HG02642 (cell line): ENCODE data around the gene CDH4.

Source experiments
- ATAC-seq: cut with Tn5 transposase; IDR thresholded peaks from one replicate; pipeline ENCODE4 v1.9.1; 2021; ENCODE audit warnings: mild to moderate bottlenecking; ENCODE audit not compliant: unreplicated experiment, poor library complexity

The CDH4 gene

GRCh38 chr20:61320691-61321425, 68.8 kb downstream of the CDH4 start:
- no peak for ATAC-seq

- ATAC-seq: no peak
Observed at GRCh38 chr20:61321481-61321880, 69.4 kb downstream of the CDH4 start.

- no peak for ATAC-seq
Observed at GRCh38 chr20:61322151-61322865, 70.2 kb downstream of the CDH4 start.

GRCh38 chr20:61324906-61325305, 72.8 kb downstream of the CDH4 start:
- no peak for ATAC-seq

- ATAC-seq: no peak
Observed at GRCh38 chr20:61325718-61326117, 73.7 kb downstream of the CDH4 start.

- no peak for ATAC-seq
Observed at GRCh38 chr20:61328911-61329558, 77.0 kb downstream of the CDH4 start.

- ATAC-seq: no peak
Observed at GRCh38 chr20:61330441-61330840, 78.4 kb downstream of the CDH4 start.

GRCh38 chr20:61331543-61331942, 79.5 kb downstream of the CDH4 start:
- no peak for ATAC-seq

- ATAC-seq: no peak
Observed at GRCh38 chr20:61332016-61332975, 80.2 kb downstream of the CDH4 start.

- ATAC-seq: no peak
Observed at GRCh38 chr20:61333484-61334108, 81.5 kb downstream of the CDH4 start.

- no peak for ATAC-seq
Observed at GRCh38 chr20:61340157-61340556, 88.1 kb downstream of the CDH4 start.

GRCh38 chr20:61341605-61342004, 89.5 kb downstream of the CDH4 start:
- ATAC-seq: no peak

- ATAC-seq: no peak
Observed at GRCh38 chr20:61343934-61344333, 91.9 kb downstream of the CDH4 start.

GRCh38 chr20:61345656-61346055, 93.6 kb downstream of the CDH4 start:
- no peak for ATAC-seq

- ATAC-seq: no peak
Observed at GRCh38 chr20:61346996-61347395, 94.9 kb downstream of the CDH4 start.

GRCh38 chr20:61347443-61347842, 95.4 kb downstream of the CDH4 start:
- ATAC-seq: no peak

GRCh38 chr20:61349447-61350165, 97.5 kb downstream of the CDH4 start:
- no peak for ATAC-seq

GRCh38 chr20:61350500-61351250, 98.6 kb downstream of the CDH4 start:
- ATAC-seq: no peak
